Neural progenitor cell (in vitro differentiated cells): ENCODE measurements around the gene CPS1.

Experiments
- EZH2phosphoT487 ChIP-seq: fragments of 200-600 bp; sonication (generic); IDR thresholded peaks from 2 replicates; pipeline ENCODE4 v1.6.1; 2017; ENCODE audit warnings: antibody characterized with exemption
- TF ChIP-seq, protein P1 (sequence below): fragments of 200-600 bp; sonication (generic); IDR thresholded peaks from 2 replicates; pipeline ENCODE4 v1.5.1; 2017; ENCODE audit warnings: antibody characterized with exemption, mild to moderate bottlenecking

DNA sequence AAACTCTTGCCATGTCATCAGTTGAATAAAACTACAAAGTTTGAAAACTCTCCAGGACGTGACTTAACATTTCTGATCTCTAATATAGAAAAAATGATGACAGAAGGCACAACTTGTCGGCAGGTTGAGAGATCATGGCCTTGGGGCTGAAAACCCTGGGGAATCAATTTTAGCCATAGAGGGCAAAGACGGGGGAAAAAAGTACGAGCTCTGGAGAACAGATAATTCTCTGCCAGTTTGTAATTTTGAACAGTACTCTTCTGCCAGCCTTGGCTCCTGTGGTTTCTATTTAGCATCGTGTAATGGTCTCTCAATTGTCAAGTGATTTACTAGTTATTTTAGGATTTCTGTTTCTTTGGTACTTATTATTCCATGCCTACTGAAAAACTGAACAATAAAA lies 25.3 kb upstream of the CPS1 start:
- TF ChIP-seq, protein P1, sequence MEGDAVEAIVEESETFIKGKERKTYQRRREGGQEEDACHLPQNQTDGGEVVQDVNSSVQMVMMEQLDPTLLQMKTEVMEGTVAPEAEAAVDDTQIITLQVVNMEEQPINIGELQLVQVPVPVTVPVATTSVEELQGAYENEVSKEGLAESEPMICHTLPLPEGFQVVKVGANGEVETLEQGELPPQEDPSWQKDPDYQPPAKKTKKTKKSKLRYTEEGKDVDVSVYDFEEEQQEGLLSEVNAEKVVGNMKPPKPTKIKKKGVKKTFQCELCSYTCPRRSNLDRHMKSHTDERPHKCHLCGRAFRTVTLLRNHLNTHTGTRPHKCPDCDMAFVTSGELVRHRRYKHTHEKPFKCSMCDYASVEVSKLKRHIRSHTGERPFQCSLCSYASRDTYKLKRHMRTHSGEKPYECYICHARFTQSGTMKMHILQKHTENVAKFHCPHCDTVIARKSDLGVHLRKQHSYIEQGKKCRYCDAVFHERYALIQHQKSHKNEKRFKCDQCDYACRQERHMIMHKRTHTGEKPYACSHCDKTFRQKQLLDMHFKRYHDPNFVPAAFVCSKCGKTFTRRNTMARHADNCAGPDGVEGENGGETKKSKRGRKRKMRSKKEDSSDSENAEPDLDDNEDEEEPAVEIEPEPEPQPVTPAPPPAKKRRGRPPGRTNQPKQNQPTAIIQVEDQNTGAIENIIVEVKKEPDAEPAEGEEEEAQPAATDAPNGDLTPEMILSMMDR = no peak
- no peak for TF ChIP-seq EZH2phosphoT487
